Upper lobe of left lung (tissue), 6 donors: ENCODE data around the gene EHD3. TPM values are rescaled to one million over a fixed set of nuclear protein-coding genes. Genes with fewer than 3 reads are reported as not detected.

Experiments used
- ATAC-seq, 2 donors: fragments of 200-7000 bp; cut with Tn5 transposase; one replicate each; pipeline ENCODE4 v1.9.1; 2022; ENCODE audit warnings: mild to moderate bottlenecking in 2 of 2, moderate library complexity in 2 of 2; ENCODE audit not compliant: low FRiP score in 2 of 2
- DNase-seq, 2 donors: peaks; one replicate each; pipeline ENCODE4 v3.0.0-alpha.2; 2019 to 2020
- H3K27ac ChIP-seq, 4 donors: fragments of 200-600 bp; sonication (generic); one replicate each; pipeline ENCODE4 v1.5.1; 2016 to 2019
- H3K27me3 ChIP-seq, 4 donors: fragments of 200-600 bp; sonication (generic); one replicate each; pipeline ENCODE4 v1.5.1; 2017 to 2019
- H3K36me3 ChIP-seq, 4 donors: fragments of 200-600 bp; sonication (generic); one replicate each; pipeline ENCODE4 v1.5.1; 2016 to 2019
- H3K4me1 ChIP-seq, 4 donors: fragments of 200-600 bp; sonication (generic); one replicate each; pipeline ENCODE4 v1.5.1; 2018 to 2019
- H3K4me3 ChIP-seq, 4 donors: fragments of 200-600 bp; sonication (generic); one replicate each; pipeline ENCODE4 v1.5.1; 2017 to 2019; ENCODE audit warnings: mild to moderate bottlenecking in 2 of 4, moderate library complexity in 1 of 4
- H3K9me3 ChIP-seq, 4 donors: fragments of 200-600 bp; sonication (generic); one replicate each; pipeline ENCODE4 v1.5.1; 2018 to 2019
- EP300 ChIP-seq, 4 donors: sonication (generic); formaldehyde crosslinking; IDR thresholded peaks; one replicate each; pipeline ENCODE4 v1.5.1; 2017; ENCODE audit warnings: antibody characterized with exemption in 4 of 4, control low read depth in 2 of 4
- POLR2A ChIP-seq, 4 donors: fragments of 450-650 bp; IDR thresholded peaks; one replicate each; pipeline ENCODE4 v1.5.1; 2016 to 2017; ENCODE audit warnings: antibody characterized with exemption in 4 of 4, mild to moderate bottlenecking in 2 of 4
- POLR2AphosphoS5 ChIP-seq, 2 donors: sonication (generic); formaldehyde crosslinking; IDR thresholded peaks; one replicate each; pipeline ENCODE4 v1.5.1; 2017; ENCODE audit warnings: antibody characterized with exemption in 2 of 2
- WGBS, 2 donors: methylation state at CpG; one replicate each; pipeline ENCODE4 v1.1.5; 2017 to 2018; 5-methylcytosine and 5-hydroxymethylcytosine counted together
- total RNA-seq, 6 donors: library from RNA; depleted of rRNA in 4 of 6; stranded (reverse); fragments of >200 nt in 4 of 6; gene quantifications; one replicate each; pipeline versions ENCODE4 v1.1.0 to v1.2.1, GENCODE V29; 2016 to 2021
- TF ChIP-seq, protein P1 (sequence below), 6 experiments: fragments of 450-650 bp in 4 of 6; fragments of 200-600 bp in 2 of 6; sonication (generic) in 2 of 6; IDR thresholded peaks; one replicate each; pipeline ENCODE4 v1.5.1; 2016 to 2019; ENCODE audit warnings: antibody characterized with exemption in 6 of 6
- donor health status: DM: no; HTN: no; CAD: no; lungs with moderate emphysema.
- donor health status: DM: no; HTN: yes; CAD: no; lungs with severe emphysema.

Gene EHD3
- total RNA-seq, 6 donors from 2014 or later = 3.7 to 12.5 (median 7.3) TPM

DNA sequence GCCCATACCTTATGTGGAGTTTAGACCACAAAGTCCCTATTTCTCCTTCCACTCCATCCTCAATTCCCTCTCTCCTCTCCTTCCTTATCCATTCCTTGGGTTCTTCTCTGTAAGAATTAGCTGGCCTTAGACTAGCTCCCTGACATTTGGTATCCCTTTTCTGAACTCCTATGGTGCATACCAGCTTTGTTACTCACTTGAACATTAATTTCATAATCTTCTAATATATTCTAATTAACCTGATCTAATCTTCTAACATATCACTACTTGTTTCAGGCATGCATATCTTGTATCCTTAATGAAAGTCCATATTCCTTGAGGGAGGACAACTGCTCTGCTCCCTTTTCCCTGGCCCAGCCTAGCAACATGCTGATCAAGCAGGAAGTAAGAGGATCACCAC lies 66.4 kb downstream of the EHD3 start:
- peaks cover 16 to 31% (median 21%) of the 10 kb centered on the region in 4 donors for H3K4me1 ChIP-seq
- no peaks in the 10 kb centered on the region for H3K9me3 ChIP-seq
- no peak overlapping the region for H3K27ac ChIP-seq
- no peaks in the 10 kb centered on the region for H3K36me3 ChIP-seq
- ATAC-seq (no peak), DNase-seq (no peak)
- H3K27me3 ChIP-seq = no peaks in the 10 kb centered on the region
- TF ChIP-seq, protein P1, sequence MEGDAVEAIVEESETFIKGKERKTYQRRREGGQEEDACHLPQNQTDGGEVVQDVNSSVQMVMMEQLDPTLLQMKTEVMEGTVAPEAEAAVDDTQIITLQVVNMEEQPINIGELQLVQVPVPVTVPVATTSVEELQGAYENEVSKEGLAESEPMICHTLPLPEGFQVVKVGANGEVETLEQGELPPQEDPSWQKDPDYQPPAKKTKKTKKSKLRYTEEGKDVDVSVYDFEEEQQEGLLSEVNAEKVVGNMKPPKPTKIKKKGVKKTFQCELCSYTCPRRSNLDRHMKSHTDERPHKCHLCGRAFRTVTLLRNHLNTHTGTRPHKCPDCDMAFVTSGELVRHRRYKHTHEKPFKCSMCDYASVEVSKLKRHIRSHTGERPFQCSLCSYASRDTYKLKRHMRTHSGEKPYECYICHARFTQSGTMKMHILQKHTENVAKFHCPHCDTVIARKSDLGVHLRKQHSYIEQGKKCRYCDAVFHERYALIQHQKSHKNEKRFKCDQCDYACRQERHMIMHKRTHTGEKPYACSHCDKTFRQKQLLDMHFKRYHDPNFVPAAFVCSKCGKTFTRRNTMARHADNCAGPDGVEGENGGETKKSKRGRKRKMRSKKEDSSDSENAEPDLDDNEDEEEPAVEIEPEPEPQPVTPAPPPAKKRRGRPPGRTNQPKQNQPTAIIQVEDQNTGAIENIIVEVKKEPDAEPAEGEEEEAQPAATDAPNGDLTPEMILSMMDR (IDR thresholded peaks at IDR 0.05) = no peak
- no peak for TF ChIP-seq POLR2A (IDR thresholded peaks at IDR 0.05)
- no peak for TF ChIP-seq EP300 (IDR thresholded peaks at IDR 0.05)
- no peak for TF ChIP-seq POLR2AphosphoS5 (IDR thresholded peaks at IDR 0.05)
- H3K4me3 ChIP-seq = no peak overlapping the region

DNA sequence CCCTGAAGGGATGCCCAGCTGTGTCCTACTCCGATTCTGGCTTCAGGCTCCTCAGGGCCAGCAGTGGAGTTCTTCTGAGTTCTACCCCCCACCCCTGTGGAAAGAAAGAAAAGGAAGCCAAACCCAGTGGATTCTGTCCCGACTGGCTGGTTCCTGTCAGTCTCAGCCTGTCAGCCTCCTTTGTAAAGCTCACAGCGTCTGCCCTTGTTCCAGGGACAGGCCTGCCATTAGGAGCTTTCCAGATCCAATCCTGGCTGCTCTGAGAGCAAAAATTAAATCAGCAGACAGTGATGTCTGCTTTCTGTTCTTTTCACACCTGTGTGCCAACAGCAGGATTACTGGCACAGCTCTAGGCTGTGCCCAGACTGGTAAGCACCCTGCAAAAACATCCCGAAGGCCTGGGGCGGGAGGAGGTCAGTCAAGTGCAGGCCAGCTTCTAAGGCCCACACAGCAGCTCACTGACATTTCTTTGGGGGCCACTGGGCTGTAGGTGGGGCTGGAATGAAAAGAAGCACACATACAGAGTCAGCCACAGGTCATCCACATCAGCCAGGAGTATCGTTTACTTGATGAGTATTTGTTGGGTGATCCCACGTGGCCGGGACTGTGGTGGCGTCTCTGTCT lies 69.1 kb downstream of the EHD3 start:
- Histone ChIP-seq H3K36me3 (no peaks in the 10 kb centered on the region), H3K27ac (peak overlapping the region in 3 of 4 donors; percentile 14 to 48 (median 27)), H3K4me1 (peaks cover 0 to 11% (median 0%) of the 10 kb centered on the region in 4 donors), H3K4me3 (no peak overlapping the region), H3K27me3 (no peaks in the 10 kb centered on the region), H3K9me3 (no peaks in the 10 kb centered on the region)
- DNase-seq = no peak
- WGBS, 2 donors = 44 to 77% methylated on average over 5 to 9 of the region's 9 CpGs
- no peak for TF ChIP-seq POLR2A (IDR thresholded peaks at IDR 0.05)
- ATAC-seq = peak in 1 of 2 donors; percentile 40

DNA sequence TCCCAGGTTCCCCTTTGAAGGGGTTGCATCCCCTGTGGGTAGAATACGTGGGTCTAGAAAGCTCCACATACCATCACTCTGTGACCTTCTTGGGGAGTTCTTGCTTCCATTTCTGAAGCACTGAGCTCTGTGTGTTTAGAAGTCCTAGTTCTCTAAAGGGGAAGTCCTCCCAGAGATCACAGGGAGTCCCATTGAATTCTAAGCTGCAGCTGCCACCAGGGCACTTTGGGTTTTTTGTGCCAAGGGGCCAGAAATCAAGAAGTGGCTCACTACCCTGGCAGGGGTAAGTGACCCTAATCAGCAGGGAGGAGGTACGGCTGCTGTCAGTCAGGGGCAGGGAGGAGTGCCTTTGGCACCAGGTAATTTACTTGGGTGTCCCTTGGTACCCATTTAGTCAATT lies 70.9 kb downstream of the EHD3 start:
- peaks cover 0 to 6% (median 0%) of the 10 kb centered on the region in 4 donors for H3K4me1 ChIP-seq
- no peaks in the 10 kb centered on the region for H3K27me3 ChIP-seq
- H3K4me3 ChIP-seq = no peak overlapping the region
- 70 to 92% methylated on average over 1 to 2 of the region's 2 CpGs for WGBS, 2 donors
- no peaks in the 10 kb centered on the region for H3K36me3 ChIP-seq
- DNase-seq (no peak), ATAC-seq (no peak)
- no peaks in the 10 kb centered on the region for H3K9me3 ChIP-seq
- no peak overlapping the region for H3K27ac ChIP-seq
- TF ChIP-seq, protein P1 (IDR thresholded peaks at IDR 0.05) = no peak
- TF ChIP-seq POLR2A (IDR thresholded peaks at IDR 0.05) (no peak), POLR2AphosphoS5 (IDR thresholded peaks at IDR 0.05) (no peak), EP300 (IDR thresholded peaks at IDR 0.05) (no peak)

DNA sequence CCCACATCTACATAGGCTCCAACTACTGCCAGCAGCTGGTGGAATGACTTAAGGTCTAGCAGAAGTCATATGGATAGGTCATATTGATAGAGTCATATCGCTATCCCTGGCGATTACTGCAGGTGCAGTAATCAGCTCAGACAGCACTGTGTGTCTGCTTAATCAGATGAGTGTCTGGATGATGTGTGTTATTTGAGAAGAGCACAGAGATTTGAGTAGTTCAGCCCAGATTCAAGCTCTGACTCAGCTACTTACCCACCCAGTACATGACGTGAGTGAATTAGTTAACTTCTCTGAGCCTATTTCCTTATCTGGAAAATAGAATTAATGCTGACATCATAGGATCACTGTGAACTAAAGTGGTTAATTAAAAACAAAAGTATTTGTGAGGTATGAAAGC lies 78.9 kb downstream of the EHD3 start:
- H3K9me3 ChIP-seq = no peaks in the 10 kb centered on the region
- H3K4me1 ChIP-seq = peaks cover 3 to 7% (median 5%) of the 10 kb centered on the region in 4 donors
- TF ChIP-seq POLR2AphosphoS5 (IDR thresholded peaks at IDR 0.05) (no peak), EP300 (IDR thresholded peaks at IDR 0.05) (no peak), POLR2A (IDR thresholded peaks at IDR 0.05) (no peak)
- TF ChIP-seq, protein P1 (IDR thresholded peaks at IDR 0.05) = no peak
- no peak overlapping the region for H3K4me3 ChIP-seq
- no peaks in the 10 kb centered on the region for H3K27me3 ChIP-seq
- 92 to 94% methylated on average over 3 of the region's 3 CpGs for whole genome bisulfite sequencing, 2 donors
- no peak overlapping the region for H3K27ac ChIP-seq
- DNase-seq (no peak), ATAC-seq (peak in 1 of 2 donors; percentile 58)
- H3K36me3 ChIP-seq = no peaks in the 10 kb centered on the region

DNA sequence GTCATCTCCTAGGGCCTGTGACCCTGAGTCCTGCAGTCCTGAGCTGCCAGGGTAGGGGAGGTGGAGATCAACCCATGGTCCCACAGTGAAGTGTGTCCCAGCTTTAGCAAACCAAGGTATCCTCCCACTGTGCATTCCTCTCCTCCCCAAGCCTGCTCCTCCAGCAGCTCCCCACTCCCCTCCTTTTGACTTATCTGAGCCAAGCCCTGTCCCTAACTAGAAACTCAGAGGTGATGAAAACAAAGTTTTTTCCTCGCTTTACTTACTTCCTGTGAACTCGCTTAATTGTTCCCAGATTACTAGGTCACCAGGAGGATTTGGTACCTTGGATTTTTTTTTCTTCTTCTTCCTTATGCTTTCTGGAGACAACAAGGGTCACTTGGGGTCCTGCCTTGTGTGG lies 80.8 kb downstream of the EHD3 start:
- Histone ChIP-seq H3K4me1 (peaks cover 21 to 25% (median 23%) of the 10 kb centered on the region in 4 donors), H3K9me3 (no peaks in the 10 kb centered on the region), H3K27ac (no peak overlapping the region), H3K36me3 (no peaks in the 10 kb centered on the region), H3K4me3 (no peak overlapping the region), H3K27me3 (no peaks in the 10 kb centered on the region)
- TF ChIP-seq, protein P1 (IDR thresholded peaks at IDR 0.05) = no peak
- TF ChIP-seq POLR2AphosphoS5 (IDR thresholded peaks at IDR 0.05) = no peak
- no peak for TF ChIP-seq EP300 (IDR thresholded peaks at IDR 0.05)
- no peak for TF ChIP-seq POLR2A (IDR thresholded peaks at IDR 0.05)
- 87 to 89% methylated on average over 2 of the region's 2 CpGs for WGBS, 2 donors
- DNase-seq (no peak), ATAC-seq (no peak)
